Measurements from ENCODE around the gene MOV10L1.

The MOV10L1 gene

DNA sequence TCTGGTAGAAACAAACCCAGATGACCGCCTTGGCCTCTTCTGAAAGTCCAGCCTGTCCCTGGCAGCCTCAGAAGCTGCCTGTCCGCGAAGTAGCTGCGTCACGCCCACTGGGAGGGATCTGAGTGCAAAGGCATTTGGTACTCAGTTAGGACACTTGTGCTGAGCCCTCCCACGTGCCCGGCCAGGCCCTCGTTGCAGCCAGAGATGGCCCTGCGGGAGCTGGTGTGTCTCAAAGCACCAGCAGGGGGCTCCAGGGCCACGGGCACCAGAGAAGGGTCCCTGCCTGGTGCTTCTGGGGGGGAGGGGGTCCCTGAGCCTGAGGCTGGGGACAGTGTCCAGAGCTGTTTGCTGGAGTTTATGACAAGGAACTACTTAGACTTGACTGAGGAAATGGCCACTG is 116.8 kb downstream of the MOV10L1 start:
- ChIA-PET POLR2A (ENCODE audit: low non-redundant PET) (no interaction called here), CTCF (interaction anchor here (0.5 kb wide), 1 partner anchor 21 kb away, joined by 3 read pairs; no protein-coding TSS in a partner anchor)
- H3K27ac ChIP-seq = peak overlapping the region; percentile 38
- peak; percentile 18; the same call in 1 of the 2 replicates for TF ChIP-seq CTCF (conservative IDR thresholded peaks at IDR 0.05; ENCODE audit: low read depth)
- DNase-seq (ENCODE audit: low spot score) = no peak

- no peak for DNase-seq (ENCODE audit: low spot score)
- H3K27ac ChIP-seq = peak overlapping the region; percentile 38
- ChIA-PET CTCF (no interaction called here), POLR2A (ENCODE audit: low non-redundant PET) (no interaction called here)
- TF ChIP-seq CTCF (conservative IDR thresholded peaks at IDR 0.05; ENCODE audit: low read depth) = no peak
Observed at GRCh38 chr22:50207383-50208140, 117.8 kb downstream of the MOV10L1 start.

GRCh38 chr22:50208430-50208938 is 118.7 kb downstream of the MOV10L1 start:
- ChIA-PET POLR2A (ENCODE audit: low non-redundant PET) (interaction anchor here (0.6 kb wide), 1 partner anchor 176 kb away, joined by 4 read pairs; no protein-coding TSS in a partner anchor), CTCF (interaction anchor here (0.6 to 1.0 kb wide), 2 partner anchors 54 to 59 kb away, joined by 3 to 4 read pairs; no protein-coding TSS in a partner anchor)
- H3K27ac ChIP-seq = peak overlapping the region; percentile 38
- TF ChIP-seq CTCF (conservative IDR thresholded peaks at IDR 0.05; ENCODE audit: low read depth) = no peak
- DNase-seq (ENCODE audit: low spot score) = no peak

GRCh38 chr22:50208939-50209892 is 119.4 kb downstream of the MOV10L1 start:
- POLR2A ChIA-PET (ENCODE audit: low non-redundant PET) = interaction anchor here (0.6 kb wide), 1 partner anchor 176 kb away, joined by 4 read pairs; no protein-coding TSS in a partner anchor
- CTCF ChIA-PET = interaction anchor here (0.6 to 1.0 kb wide), 2 partner anchors 55 to 60 kb away, joined by 3 to 4 read pairs; no protein-coding TSS in a partner anchor
- DNase-seq (ENCODE audit: low spot score) = no peak
- peak overlapping the region; percentile 38 for H3K27ac ChIP-seq
- no peak for TF ChIP-seq CTCF (conservative IDR thresholded peaks at IDR 0.05; ENCODE audit: low read depth)

DNA sequence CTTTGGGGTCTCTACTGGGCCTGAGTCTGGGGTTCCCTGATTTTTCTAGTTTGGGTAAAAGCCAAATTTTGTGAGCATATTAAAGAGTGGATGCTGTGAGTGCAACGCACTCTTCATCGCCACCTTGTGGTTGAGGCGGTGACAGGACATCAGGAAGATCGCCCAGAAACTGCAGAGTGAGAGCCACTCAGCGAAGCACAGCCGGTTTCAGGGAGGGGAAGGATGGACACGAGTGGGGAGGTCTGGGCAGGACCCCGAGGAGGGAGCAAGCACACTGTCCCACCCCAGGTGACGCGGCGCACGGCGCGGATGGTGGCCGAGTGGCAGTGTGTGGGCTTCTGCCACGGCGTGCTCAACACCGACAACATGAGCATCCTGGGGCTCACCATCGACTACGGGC is 120.1 kb downstream of the MOV10L1 start:
- peak overlapping the region; percentile 38 for H3K27ac ChIP-seq
- peak; percentile 85 for TF ChIP-seq CTCF (conservative IDR thresholded peaks at IDR 0.05; ENCODE audit: low read depth)
- peak; percentile 48 for DNase-seq (ENCODE audit: low spot score)
- ChIA-PET CTCF (no interaction called here), POLR2A (ENCODE audit: low non-redundant PET) (no interaction called here)

Data from RWPE1 (cell line).